ENCODE measurements around the gene VSIG10L. TPM values are rescaled to one million over a fixed set of nuclear protein-coding genes. Genes with fewer than 3 reads are reported as not detected.

Gene VSIG10L
- total RNA-seq, result under 0.01 TPM in 2 replicates

DNA sequence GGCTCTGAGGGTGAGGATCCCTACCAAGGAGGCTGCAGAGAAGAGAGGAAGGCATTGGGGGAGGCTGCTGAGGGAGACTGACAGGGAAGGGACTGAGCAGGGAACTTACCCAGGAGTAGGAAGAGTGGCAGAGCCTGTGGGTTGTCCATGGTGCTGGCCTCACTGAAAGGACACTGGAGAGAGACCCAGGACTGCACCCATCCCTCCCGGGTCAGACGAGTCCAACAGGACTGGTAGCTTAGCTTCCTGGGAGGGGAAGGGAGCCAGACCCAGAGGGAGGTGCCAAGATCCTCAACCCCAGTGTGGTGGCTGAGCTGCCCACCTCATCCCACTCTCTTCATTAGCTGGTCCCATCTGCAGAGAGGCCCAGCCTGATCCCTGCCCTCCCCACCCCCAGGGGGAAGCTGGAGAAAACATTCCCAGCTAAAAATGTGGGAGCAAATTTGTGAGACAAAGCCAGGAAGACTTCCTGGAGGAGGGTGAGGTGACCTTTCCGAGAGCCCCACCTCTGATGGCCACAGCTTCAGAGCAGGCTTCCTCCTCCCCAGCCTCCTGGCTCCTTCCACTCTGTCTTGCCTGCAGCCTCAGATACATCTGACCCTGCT lies at the start of gene VSIG10L:
VSIG10L (minus strand) TSS at position 164 of the 605 bp plus-strand sequence; CDS start at position 149, 15 bp downstream.
- no peak for DNase-seq (ENCODE audit: low read depth in 2 of 2)

DNA sequence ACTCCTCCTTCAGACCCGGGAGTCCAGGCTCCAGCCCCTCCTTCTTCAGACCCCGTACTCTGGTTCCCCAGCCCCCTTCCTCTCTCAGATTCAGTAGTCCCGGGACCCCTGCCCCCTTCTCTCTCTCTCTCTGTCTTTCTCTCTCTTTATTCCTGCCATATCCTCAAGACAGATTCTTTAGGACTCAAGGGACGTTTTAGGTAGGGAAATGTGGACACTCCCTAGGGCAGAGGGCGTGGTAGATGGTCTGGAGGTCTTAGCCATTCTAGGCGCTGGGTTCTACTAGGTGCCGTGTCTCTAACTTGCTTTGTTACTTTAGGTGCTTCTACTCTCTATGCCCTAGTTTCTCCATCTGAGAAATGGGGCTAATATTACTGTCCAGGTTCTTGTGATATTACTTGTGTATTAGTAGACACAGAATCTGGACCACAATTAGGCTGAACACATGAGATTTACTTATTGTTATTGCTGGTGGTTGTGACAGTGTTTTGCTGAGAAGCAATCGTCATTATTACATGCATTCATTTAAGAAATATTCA lies 49.2 kb upstream of the VSIG10L start:
- DNase-seq (ENCODE audit: low read depth in 2 of 2), result no peak

DNA sequence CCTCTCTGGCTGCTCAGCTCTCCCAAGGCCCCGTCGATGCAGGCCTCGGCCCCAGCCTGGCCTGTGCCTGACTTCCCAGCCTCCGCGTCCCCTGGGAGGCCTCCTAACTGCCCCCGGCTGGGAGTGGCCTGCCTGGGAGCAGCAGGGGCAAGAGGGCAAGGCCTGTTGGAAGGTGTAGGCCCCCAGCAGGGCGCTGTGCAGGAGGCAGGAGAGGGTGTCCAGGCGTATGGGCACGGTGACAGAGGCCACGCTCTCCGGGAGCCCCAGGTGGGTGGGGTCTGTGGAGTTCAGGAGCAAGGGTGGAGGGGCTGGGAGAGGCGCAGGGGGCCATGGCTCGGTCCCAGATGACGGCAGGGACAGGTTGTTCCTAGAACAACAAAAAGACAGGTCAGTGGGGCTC lies 47.2 kb upstream of the VSIG10L start:
- no peak for DNase-seq (ENCODE audit: low read depth in 2 of 2)

DNA sequence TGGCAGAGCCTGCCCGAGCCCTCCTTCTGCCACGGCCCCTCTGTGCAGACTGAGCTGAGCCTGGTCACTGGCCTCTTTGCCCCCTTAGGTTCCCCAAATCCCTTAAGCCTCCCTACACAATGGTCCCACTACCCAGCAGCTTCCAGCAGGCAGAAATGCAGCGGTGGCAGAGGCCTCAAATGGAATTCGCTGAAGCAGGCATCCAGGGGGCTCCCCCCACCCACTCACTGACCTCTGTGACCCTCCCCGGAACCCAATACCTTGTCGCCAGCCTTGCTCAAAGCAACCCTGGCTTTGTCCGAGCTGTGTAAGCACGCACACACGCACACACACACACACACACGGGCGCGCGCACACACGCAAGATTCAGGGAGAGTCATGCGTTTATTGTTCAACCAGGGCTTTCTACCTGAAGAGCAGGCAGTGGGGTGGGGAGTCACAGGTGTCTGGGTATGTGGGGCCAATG lies 46.0 kb upstream of the VSIG10L start, which contains the start of gene LIM2:
LIM2 (minus strand) TSS at position 51 of the 466 bp plus-strand sequence. CDS start 531 bp downstream, outside the sequence.
- DNase-seq (ENCODE audit: low read depth in 2 of 2), result no peak

DNA sequence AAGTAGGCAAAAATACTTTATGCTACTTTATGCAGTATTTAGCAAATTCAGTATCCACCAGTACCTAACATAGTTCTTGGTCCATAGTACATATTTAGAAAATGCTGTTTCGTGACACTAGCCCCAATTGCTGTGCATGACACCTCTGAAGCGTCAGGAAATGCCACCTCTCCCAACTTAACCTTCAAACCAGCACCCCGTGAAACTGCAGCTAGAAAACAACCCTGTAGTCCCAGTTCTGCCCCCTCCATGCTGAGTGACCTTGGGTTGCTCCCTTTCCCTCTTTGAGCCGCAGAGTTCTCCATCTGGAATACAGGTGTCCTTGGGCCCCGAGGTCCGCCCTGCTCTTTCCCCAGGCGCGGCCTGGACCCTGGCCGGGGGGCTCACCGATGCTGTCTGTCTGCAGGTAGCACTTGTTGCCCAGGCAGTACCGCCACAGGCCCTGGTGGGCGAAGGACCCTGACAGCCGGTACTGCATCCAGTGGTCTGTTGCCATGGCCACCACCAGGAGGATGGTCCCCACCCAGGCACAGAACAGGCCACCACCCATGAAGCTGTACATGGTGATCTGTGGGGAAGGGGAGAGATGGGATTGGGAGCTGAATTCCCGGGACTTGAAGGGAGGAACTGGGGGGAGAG lies 45.1 kb upstream of the VSIG10L start:
- no peak for DNase-seq (ENCODE audit: low read depth in 2 of 2)

DNA sequence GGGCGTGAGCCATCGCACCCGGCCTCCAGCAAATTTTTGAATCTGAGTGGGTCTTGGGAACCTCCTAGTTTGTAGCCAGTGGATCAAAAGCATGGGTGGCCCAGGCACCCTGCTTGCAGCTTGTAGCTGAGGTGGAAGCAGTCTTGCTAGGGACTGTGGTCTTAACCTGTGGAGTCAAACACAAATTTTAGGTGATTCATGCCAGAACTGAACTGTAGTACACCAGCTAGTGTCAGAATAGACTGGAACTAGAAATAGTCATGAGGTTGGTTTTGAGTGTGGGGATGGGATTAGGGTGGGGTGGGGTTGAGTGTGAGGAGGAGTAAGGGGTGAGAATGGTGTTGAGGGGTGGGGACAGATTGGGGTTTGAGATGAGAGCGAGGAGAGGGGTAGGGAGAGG lies 40.1 kb upstream of the VSIG10L start:
- DNase-seq (ENCODE audit: low read depth in 2 of 2), result no peak

DNA sequence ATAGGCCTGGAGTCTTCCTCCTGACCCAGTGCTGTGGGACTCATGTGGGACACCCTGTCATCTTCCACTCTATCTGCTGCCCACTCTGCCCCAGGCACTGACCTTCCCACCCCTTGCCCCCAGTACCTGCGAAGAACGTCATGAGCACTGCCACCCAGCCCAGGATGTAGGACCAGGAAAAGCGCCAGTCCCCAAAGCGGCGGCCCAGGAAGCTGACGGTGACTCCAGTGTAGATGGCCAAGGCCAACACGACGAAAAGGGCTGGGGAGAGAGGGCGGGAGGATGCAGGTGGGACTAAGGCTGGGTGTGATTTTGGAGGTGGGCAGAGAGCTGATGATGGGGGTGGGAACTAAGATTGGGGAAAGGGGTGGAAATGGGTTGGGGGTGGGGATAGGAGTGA lies 38.4 kb upstream of the VSIG10L start:
- DNase-seq (ENCODE audit: low read depth in 2 of 2), result no peak

DNA sequence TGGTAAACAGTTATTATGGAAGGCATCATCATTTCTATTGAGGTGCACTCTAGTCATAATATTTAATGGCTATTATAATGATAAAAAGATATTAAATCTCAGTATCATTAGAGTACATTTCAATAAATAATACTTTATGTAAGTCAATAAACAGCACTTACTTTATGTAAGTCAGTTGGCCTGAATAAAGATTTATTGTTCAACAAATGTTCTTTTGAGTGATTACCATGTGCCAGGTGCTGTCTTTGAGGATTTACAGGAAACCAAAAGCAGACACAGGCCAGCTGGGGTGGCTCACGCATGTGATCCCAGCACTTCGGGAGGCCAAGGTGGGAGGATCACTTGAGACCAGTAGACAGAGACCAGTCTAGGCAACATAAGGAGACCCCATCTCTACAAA lies 35.5 kb upstream of the VSIG10L start:
- DNase-seq (ENCODE audit: low read depth in 2 of 2), result no peak

DNA sequence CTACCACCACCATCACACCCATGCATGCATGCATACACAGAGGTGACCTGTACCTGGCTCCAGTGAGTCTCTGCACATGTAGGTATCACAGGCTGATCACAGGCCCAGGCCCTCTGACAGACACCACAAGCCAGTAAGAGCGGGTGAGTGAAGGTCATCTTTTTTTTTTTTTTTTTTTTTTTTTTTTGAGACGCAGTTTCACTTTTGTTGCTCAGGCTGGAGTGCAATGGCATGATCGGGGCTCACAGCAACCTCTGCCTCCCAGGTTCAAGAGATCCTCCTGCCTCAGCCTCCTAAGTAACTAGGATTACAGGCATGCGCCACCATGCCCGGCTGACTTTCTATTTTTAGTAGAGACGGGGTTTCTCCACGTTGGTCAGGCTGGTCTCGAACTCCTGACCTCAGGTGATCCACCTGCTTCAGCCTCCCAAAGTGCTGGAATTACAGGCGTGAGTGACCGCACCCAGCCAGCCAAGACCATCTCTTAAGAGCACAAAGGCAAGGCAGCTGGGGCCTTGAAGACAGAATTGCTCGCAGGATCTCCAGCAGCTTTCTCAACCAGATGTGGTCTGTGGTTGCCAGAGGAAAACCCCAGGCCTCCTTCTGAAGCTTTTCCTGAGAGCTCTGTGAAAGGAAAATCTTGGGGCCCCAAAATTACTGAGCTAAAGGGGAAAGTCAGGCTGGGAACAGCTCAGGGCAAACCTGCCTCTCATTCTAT lies 33.7 kb upstream of the VSIG10L start:
- no peak for DNase-seq (ENCODE audit: low read depth in 2 of 2)

DNA sequence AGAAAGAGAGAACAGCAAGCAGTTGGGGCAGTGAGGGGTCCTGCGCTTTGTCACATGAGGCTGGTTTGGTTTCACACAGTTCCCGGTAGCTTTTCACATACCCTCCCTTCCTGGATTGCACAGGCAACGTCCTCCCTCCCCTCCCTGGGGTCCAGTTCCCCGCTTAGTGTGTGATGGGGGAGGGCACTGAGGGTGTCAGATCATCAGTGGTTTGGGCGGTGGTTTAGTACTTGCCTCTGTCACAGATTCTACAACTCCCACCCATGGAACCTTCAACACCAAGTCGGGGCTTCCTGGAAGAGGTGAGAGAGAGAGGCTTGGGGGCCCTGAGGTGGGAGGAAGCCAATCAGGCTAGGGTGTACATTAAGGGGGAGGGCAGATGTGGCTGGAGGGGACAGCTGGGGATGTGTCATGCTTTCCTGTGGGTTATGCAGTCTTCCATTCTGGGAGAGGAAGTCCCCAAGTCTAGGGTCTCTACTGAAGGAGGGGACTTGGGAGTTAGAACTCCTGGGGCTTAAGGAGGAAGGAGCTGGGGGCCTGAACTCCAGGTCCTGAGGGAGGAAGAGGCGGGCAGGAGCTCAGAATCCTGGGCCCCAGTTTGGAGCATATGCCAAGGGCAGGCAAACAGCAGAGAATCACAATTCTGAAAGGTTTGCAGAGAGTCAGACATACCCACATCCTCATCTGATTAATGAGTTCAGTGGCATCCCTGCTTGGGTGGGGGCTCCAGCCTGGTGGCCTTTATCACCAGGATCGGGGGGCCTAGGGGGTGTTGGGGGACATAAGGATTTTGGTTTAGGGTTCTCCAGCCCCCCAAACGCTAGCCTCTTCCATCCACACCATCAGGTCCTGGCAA lies 30.9 kb upstream of the VSIG10L start, which contains the start of gene NKG7:
NKG7 (minus strand) TSS at position 6 of the 856 bp plus-strand sequence. CDS start 119 bp downstream, outside the sequence.
- no peak for DNase-seq (ENCODE audit: low read depth in 2 of 2)

DNA sequence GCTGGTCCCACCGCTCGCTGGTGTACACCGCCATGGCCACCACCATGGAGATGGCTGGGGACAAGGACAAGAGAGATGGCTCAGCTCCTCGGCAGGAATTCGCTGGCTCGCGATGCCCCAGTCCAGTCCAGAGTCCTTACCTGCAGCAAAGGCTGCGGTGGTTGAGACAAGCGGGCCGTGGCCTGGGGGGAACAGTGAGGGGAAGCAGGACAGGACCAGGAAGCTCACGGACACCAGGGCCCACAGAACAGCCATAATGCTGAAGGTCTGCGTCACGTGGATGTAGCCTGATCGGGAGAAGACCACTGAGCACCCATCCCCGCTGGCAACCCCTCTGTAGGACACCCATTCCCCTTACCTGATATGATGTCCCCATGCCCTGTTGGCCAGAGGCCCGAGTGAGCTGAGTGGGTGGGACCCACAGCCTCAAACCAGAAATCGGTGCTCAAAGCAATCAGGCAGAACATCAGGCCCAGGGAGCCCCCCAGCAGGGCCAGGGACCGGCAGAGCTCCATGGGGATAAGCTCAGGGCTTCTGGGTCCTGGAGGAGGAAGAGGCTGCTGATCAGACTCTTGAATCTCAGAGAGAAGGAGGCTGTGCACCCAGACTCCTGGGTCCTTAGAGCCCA lies 30.2 kb upstream of the VSIG10L start:
- DNase-seq (ENCODE audit: low read depth in 2 of 2), result no peak

DNA sequence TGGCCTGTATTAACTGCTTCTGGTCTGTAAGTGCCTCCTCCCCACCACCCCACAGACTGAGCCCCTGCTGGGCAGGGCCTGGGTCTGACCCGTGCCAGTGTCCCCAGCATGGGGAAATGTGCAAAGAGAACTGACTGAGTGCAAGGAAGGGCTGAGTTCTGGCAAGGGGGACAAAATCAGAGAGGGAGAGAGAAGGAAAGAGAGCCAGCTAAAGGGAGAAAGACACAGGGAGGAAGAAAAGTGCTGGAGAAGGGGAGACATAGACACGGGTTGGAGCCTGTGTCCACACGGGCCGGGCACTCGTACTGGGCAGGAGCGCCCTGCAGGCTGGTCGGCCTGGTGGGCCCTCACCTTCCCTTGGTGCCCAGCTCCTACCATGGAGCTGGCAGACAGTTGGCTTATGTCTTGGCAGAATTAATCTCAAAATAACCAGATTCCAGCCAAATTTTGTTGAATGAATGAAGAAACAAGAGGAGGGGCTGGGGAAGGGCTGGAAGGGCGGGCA lies 29.3 kb upstream of the VSIG10L start:
- DNase-seq (ENCODE audit: low read depth in 2 of 2), result no peak

DNA sequence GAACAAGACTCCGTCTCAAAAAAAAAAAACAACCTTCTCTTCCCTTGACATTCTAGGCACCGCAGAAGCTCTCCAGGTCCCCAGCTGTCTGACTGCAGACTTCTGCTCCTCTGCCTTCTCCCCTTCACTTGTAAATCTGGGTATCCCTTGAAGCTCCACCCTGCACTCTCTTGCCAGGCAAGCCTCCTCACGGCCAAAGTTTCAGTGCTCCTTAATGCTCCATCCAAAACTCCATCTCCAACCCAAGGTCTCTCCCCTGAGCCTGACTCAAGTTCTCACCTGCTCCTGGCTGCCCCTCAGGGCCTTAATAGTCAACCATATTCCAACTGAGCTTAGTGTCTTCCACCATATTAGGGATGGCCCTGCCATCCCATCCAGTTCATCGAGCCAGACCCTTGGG lies 28.3 kb upstream of the VSIG10L start:
- no peak for DNase-seq (ENCODE audit: low read depth in 2 of 2)

DNA sequence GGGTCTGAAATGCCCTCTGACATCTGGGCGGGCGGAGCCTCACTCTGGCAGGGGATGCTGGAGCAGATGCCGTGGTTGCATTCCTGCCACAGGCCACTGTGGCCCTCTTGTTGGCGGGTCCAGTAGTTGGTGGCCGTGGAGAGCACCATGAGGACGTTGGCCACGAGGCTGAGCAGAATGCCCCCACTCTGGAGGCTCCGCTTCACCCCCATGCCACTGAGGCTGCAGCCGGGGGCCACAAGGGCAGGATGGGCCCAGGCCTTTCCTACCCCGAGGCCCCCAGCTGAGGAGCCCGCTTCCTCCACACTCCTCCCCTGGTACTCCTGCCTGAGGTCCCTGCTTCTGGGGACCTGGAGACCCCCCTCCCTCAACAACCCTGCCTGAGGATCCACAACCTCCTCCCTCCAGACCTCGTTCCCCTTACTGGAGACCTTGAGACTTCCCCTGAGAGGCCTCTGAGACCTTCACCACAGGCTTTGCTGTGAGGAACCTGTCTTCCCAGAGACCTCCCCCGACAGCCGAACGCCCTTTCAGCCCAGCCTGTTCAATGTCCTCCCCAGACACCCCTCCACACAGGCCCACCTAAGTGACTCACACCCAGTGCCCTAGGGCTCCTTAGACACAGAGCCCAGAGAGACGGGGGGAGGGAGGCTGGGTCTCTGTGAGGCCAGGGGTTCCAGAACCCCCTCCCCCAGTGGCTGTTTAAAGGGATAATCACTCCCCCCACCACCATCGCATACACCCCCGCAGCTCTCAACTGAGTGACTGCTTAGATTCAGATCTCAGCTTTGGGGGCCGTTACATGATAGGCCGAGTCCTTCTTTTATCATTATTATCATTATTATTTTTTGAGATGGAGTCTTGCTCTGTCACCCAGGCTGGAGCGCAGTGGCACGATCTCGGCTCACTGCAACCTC lies 26.7 kb upstream of the VSIG10L start, which contains the start of gene CLDND2:
CLDND2 (minus strand) TSS at position 638 of the 917 bp plus-strand sequence; CDS start at position 212, 426 bp downstream.
- DNase-seq (ENCODE audit: low read depth in 2 of 2), result no peak

DNA sequence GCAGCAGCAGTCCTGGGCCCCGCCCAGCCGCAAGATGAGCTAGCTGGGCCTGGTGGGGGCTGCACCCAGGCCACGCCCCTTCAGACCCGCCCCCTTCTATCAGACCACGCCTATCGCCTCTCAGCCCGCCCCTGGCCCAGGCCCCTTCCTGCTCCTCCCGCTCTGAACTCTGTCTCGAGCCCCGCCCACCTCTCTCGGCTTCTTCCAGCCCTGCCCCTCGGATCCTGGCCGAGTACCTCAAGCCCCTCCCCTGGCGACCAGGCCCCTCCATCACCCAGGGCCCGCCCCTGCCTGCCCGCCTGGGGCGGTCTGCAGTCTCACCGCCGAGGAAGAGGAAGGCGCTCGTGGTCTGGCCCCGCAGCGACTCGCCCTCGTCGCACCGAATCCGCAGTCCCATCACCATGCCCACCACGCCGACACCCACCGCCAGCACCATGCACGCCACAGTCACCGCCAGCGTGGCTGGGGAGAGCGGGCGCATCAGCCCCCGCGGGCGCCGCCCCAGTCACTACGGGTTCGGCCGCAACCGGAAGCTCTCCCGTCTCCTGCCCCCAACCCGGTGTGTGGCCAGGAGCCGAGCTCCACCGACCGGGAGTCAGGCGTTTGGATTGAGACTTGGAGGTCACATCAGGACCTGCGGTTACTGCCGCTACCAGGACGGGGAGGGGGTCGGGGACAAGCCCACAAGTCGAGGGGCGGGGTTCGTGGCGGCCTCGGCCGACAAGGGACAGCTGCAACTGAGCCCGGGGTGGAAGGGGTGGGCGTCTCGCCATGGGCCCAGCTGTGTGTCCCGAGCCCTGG lies 25.8 kb upstream of the VSIG10L start:
- peak; percentile 97 to 98 for DNase-seq (ENCODE audit: low read depth in 2 of 2)

DNA sequence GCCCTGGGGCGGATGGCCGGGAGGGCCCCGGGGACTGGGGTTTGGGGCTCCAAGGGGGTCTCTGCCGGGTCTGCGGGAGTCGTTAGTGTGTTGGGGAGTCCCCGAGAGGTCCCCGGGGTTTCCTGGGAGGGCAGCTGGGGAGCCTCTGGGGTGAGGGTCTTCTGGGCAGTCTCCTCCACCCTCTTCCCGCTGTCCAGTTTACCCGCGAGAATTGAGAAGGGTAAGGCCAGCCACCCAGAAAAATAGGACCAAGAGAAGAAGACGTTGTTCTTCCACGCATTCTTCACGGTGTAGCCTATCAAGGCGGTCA lies 25.3 kb upstream of the VSIG10L start:
- DNase-seq (ENCODE audit: low read depth in 2 of 2), result no peak

DNA sequence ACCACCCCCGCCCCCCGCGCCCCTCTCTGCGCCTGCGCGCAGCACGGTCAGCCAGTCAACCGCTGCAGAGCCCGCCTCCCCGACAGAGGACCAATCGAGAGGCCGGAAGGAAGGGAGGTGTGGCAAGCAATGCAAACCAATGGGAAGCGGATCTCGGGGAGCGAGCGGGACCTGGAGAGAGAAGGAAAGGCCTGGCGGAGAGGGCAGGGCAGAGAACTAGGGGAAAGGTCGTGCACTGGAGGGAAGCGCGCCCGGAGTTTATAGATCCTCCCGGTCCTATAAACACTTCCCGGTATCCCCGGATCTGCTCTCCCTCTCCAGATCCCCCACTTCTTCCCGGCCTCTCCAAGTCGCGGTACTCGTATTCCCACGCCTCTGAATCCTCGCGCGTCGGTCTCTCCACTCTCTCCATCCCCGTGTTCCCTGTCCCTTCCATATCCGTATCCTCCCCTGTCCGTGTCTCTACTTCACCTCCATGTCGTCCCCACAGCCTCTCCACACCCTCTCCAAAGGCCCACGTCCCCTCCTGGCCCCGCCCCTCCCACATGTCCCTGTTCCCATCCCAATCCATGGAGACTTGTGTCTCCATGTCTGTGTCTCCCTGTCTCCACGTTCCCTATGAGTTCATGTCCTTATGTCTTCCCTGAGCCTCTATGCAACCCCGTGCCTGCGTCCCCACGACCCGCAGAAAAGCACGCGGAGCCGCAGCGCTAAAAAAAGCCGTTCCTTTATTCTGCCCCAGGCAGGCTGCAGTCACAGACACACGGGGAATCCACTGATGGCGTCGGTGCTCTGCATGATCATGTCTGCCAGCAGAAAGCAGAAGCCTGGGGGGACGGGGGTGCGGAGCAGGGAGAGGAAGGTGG lies 24.7 kb upstream of the VSIG10L start:
- peak; percentile 98 for DNase-seq (ENCODE audit: low read depth in 2 of 2)

DNA sequence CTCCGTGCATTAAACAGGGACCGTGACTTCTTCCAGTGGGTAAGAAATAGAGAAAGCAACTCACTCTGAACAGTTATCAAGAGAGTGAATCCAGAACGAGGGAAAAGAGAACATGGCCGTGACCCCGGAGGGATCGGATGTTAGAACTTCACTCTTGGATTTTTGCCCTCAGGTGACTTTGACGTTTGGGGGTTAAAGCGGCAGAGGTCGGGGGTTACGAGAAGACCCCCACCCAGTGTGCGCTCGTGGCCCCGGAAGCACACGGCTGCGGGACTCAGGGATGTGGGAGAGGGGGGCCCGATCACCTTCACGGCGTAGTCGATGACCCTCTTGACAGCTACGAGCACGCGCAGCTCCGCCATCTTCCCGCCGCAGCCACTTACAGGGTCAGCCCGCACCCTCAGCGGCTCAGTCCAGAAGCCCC lies 24.0 kb upstream of the VSIG10L start, which contains the start of gene ETFB:
ETFB (minus strand) TSS at position 424 of the 424 bp plus-strand sequence; CDS start at position 362, 62 bp downstream.
- no peak for DNase-seq (ENCODE audit: low read depth in 2 of 2)
